Spleen (tissue), 7 donors: ENCODE data around the gene PSMB7.

ENCODE experiments used
- POLR2A ChIP-seq, 3 donors: fragments of 450-650 bp; IDR thresholded peaks; one replicate each; pipeline ENCODE4 v1.5.1; 2017; ENCODE audit warnings: antibody characterized with exemption in 3 of 3, mild to moderate bottlenecking in 1 of 3
- POLR2AphosphoS5 ChIP-seq, 3 donors: sonication (generic); formaldehyde crosslinking; IDR thresholded peaks; one replicate each; pipeline ENCODE4 v1.5.1; 2017; ENCODE audit warnings: antibody characterized with exemption in 3 of 3
- TF ChIP-seq, protein P1 (sequence below), 11 experiments: fragments of 200-600 bp in 7 of 11; fragments of 450-650 bp in 4 of 11; sonication (generic) in 4 of 11; IDR thresholded peaks in 8 of 11; conservative IDR thresholded peaks in 3 of 11; 1 replicate in 7 of 11; 2 replicates in 4 of 11; pipeline versions ENCODE4 v1.4.0 to v1.8.0; 2016 to 2021; ENCODE audit warnings: antibody characterized with exemption in 11 of 11, inconsistent platforms in 4 of 11, mild to moderate bottlenecking in 1 of 11
- donor health status: DM: no; HTN: no; CAD: no; lungs with moderate emphysema.
- donor health status: DM: no; HTN: no; CAD: no.
- donor health status: DM: no; HTN: no; CAD: no.

DNA sequence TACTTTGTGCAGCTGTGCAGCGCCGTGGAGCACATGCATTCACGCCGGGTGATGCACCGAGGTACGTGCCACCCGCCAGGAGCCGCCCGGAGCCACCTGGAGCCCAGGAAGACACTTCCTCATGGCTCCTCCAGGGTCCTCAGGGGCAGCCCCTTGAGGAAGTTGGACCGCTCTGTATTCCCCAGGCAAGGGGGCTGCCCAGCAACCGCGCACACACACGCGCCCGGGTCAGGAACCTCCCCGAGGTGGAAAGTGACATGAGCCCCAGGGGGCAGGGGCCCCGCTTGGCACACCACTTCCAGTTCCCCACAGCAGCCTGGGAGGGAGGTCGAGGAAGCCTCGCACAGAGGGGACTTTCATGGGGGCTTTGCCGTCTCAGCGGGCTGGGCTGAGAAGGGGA is 88.9 kb downstream of the PSMB7 start:
- TF ChIP-seq, protein P1, sequence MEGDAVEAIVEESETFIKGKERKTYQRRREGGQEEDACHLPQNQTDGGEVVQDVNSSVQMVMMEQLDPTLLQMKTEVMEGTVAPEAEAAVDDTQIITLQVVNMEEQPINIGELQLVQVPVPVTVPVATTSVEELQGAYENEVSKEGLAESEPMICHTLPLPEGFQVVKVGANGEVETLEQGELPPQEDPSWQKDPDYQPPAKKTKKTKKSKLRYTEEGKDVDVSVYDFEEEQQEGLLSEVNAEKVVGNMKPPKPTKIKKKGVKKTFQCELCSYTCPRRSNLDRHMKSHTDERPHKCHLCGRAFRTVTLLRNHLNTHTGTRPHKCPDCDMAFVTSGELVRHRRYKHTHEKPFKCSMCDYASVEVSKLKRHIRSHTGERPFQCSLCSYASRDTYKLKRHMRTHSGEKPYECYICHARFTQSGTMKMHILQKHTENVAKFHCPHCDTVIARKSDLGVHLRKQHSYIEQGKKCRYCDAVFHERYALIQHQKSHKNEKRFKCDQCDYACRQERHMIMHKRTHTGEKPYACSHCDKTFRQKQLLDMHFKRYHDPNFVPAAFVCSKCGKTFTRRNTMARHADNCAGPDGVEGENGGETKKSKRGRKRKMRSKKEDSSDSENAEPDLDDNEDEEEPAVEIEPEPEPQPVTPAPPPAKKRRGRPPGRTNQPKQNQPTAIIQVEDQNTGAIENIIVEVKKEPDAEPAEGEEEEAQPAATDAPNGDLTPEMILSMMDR (IDR thresholded peaks at IDR 0.05 in 8 of 11, conservative IDR thresholded peaks at IDR 0.05 in 3 of 11) = no peak
- TF ChIP-seq POLR2AphosphoS5 (IDR thresholded peaks at IDR 0.05) (no peak), POLR2A (IDR thresholded peaks at IDR 0.05) (no peak)
